Transverse colon (tissue), 4 donors: ENCODE measurements around the gene LPCAT4. TPM values are rescaled to one million over a fixed set of nuclear protein-coding genes. Genes with fewer than 3 reads are reported as not detected.
"Not testable (repeated sequence)": the region's sequence is repeated elsewhere in the genome, so short reads cannot be mapped to it uniquely, and the experiment has no call there.

ENCODE experiments used
- DNase-seq: peaks from one replicate; pipeline ENCODE4 v3.0.0-alpha.2; 2019
- H3K27ac ChIP-seq, 4 donors: fragments of 200-600 bp; sonication (generic); 2 replicates each; pipeline ENCODE4 v1.5.1; 2016 to 2018; ENCODE audit warnings: inconsistent platforms in 4 of 4
- H3K27me3 ChIP-seq: fragments of 200-600 bp; sonication (generic); 2 replicates; pipeline ENCODE4 v1.5.1; 2017; ENCODE audit warnings: inconsistent platforms
- H3K36me3 ChIP-seq, 4 donors: fragments of 200-600 bp; sonication (generic); 2 replicates each; pipeline ENCODE4 v1.5.1; 2017 to 2019; ENCODE audit warnings: inconsistent platforms in 4 of 4
- H3K4me1 ChIP-seq, 4 donors: fragments of 200-600 bp; sonication (generic); 2 replicates each; pipeline ENCODE4 v1.5.1; 2017 to 2020; ENCODE audit warnings: inconsistent platforms in 4 of 4
- H3K4me3 ChIP-seq, 4 donors: fragments of 200-600 bp; sonication (generic); 1 replicate in 1 of 4; 2 replicates in 3 of 4; pipeline versions ENCODE4 v1.5.1 to v1.6.1; 2017 to 2019; ENCODE audit warnings: inconsistent platforms in 4 of 4
- H3K9me3 ChIP-seq, 2 donors: fragments of 200-600 bp; sonication (generic); 2 replicates each; pipeline ENCODE4 v1.5.1; 2017 to 2019; ENCODE audit warnings: inconsistent platforms in 2 of 2
- CTCF ChIP-seq, 5 experiments: fragments of 200-600 bp in 3 of 5; fragments of 450-650 bp in 2 of 5; sonication (generic) in 3 of 5; IDR thresholded peaks; 1 replicate in 2 of 5; 2 replicates in 3 of 5; pipeline ENCODE4 v1.5.1; 2016 to 2017; ENCODE audit warnings: antibody characterized with exemption in 5 of 5, inconsistent platforms in 3 of 5, mild to moderate bottlenecking in 2 of 5, moderate library complexity in 1 of 5
- EP300 ChIP-seq: sonication (generic); formaldehyde crosslinking; IDR thresholded peaks from one replicate; pipeline ENCODE4 v1.6.1; 2017; ENCODE audit warnings: antibody characterized with exemption, low read depth
- POLR2A ChIP-seq: fragments of 450-650 bp; IDR thresholded peaks from one replicate; pipeline ENCODE4 v1.6.1; 2016; ENCODE audit warnings: antibody characterized with exemption, mild to moderate bottlenecking, moderate library complexity
- POLR2AphosphoS5 ChIP-seq, 3 donors: sonication (generic); formaldehyde crosslinking; IDR thresholded peaks; one replicate each; pipeline ENCODE4 v1.6.1; 2016; ENCODE audit warnings: antibody characterized with exemption in 3 of 3
- WGBS, 2 donors: methylation state at CpG; one replicate each; pipeline ENCODE4 v1.1.5; 2018; ENCODE audit warnings: low coverage in 1 of 2; 5-methylcytosine and 5-hydroxymethylcytosine counted together
- in situ Hi-C, 4 donors: fragments of 200-750 bp; cut with MboI; loops; one replicate each; pipeline versions ENCODE4 v1.15.0 to v1.15.1; 2017; ENCODE audit warnings: low sequenced_read_pairs in 3 of 4, low pct_ligation_motif_present in 1 of 4, low pct_unique_long_range_greater_than_20kb in 1 of 4
- intact Hi-C: fragments of 100-400 bp; cut with DNase I; formaldehyde crosslinking; loops from one replicate; pipeline ENCODE4 v1.15.1; 2023; ENCODE audit warnings: low total_unique reads
- total RNA-seq, 4 donors: library from RNA; depleted of rRNA; stranded (reverse); fragments of >200 nt; gene quantifications; one replicate each; pipeline ENCODE4 v1.1.0, GENCODE V29; 2016

Gene LPCAT4
- total RNA-seq, 4 donors from 2014 or later, result 109 to 380 (median 143) TPM

- H3K27me3 ChIP-seq, in situ Hi-C loops, H3K36me3 ChIP-seq, H3K4me1 ChIP-seq, intact Hi-C loops, H3K27ac ChIP-seq, H3K4me3 ChIP-seq, H3K9me3 ChIP-seq, DNase-seq: not testable (repeated sequence)
- WGBS, 2 donors, result no CpG with 5 or more reads among the region's 19 CpGs
Observed at GRCh38 chr15:34381829-34382521, 15.0 kb upstream of the LPCAT4 start.

- not testable (repeated sequence) for H3K4me3 ChIP-seq
Observed at GRCh38 chr15:34380491-34380890, 13.5 kb upstream of the LPCAT4 start.

GRCh38 chr15:34376856-34377255 is 9.9 kb upstream of the LPCAT4 start:
- no peak for TF ChIP-seq EP300
- TF ChIP-seq POLR2AphosphoS5 (IDR thresholded peaks at IDR 0.05), result no peak
- TF ChIP-seq CTCF (IDR thresholded peaks at IDR 0.05), result no peak
- no peak for TF ChIP-seq POLR2A
- H3K4me1 ChIP-seq, result no peaks in the 10 kb centered on the region
- WGBS, 2 donors, result 90 to 96% methylated on average over 2 of the region's 2 CpGs
- in situ Hi-C loops (loop anchor here in 1 of 4 donors (10.0 kb wide), 1 partner anchor 122 kb away; no protein-coding TSS in a partner anchor), intact Hi-C loops (no loop called here)
- H3K27me3 ChIP-seq, result no peaks in the 10 kb centered on the region
- H3K9me3 ChIP-seq, result no peaks in the 10 kb centered on the region
- H3K4me3 ChIP-seq, result no peak overlapping the region
- DNase-seq, result no peak
- no peak overlapping the region for H3K27ac ChIP-seq
- H3K36me3 ChIP-seq, result no peaks in the 10 kb centered on the region

More at GRCh38 chr15:34380491-34380890, 13.5 kb upstream of the LPCAT4 start:
- H3K4me1 ChIP-seq, H3K9me3 ChIP-seq, H3K36me3 ChIP-seq, intact Hi-C loops, H3K27ac ChIP-seq, in situ Hi-C loops, DNase-seq, H3K27me3 ChIP-seq: not testable (repeated sequence)
- 94% methylated on average over 4 of the region's 4 CpGs; no CpG with 5 or more reads in 1 of the 2 donors for WGBS, 2 donors

- DNase-seq, H3K27me3 ChIP-seq, H3K27ac ChIP-seq, intact Hi-C loops, H3K9me3 ChIP-seq, H3K36me3 ChIP-seq, H3K4me1 ChIP-seq, H3K4me3 ChIP-seq: not testable (repeated sequence)
- in situ Hi-C loops, result loop anchor here in 1 of 4 donors (10.0 kb wide), 1 partner anchor 121 kb away; no protein-coding TSS in a partner anchor
- WGBS, 2 donors, result 86 to 100% methylated on average over 2 of the region's 2 CpGs
Observed at GRCh38 chr15:34375541-34375940, 8.5 kb upstream of the LPCAT4 start.

GRCh38 chr15:34374816-34375215 is 7.8 kb upstream of the LPCAT4 start:
- H3K9me3 ChIP-seq, result no peaks in the 10 kb centered on the region
- no peaks in the 10 kb centered on the region for H3K4me1 ChIP-seq
- in situ Hi-C loops (loop anchor here in 3 of 4 donors (10.0 to 25.0 kb wide), 4 partner anchors 120 to 288 kb away; partner anchors contain the start of genes EMC4 (in 1 of the 3), EMC7 (in 1 of the 3) and PGBD4 (in 1 of the 3)), intact Hi-C loops (no loop called here)
- no peak for TF ChIP-seq EP300
- no peak for TF ChIP-seq CTCF (IDR thresholded peaks at IDR 0.05)
- no peak for TF ChIP-seq POLR2A
- TF ChIP-seq POLR2AphosphoS5 (IDR thresholded peaks at IDR 0.05), result no peak
- H3K4me3 ChIP-seq, result no peak overlapping the region
- H3K27ac ChIP-seq, result no peak overlapping the region
- no peaks in the 10 kb centered on the region for H3K36me3 ChIP-seq
- DNase-seq, result no peak
- 67 to 75% methylated on average over 2 of the region's 2 CpGs for WGBS, 2 donors
- no peaks in the 10 kb centered on the region for H3K27me3 ChIP-seq
